Endometrium (tissue), 2 donors: Measurements from ENCODE around the gene VPS26B.
A peak's percentile ranks its signal among the peaks of the same experiment; 100 is the strongest.
"Not testable (repeated sequence)": the region's sequence is repeated elsewhere in the genome, so short reads cannot be mapped to it uniquely, and the experiment has no call there.

Experiments
- FAIRE-seq: peaks from 2 replicates; lab custom pipeline; 2012; peaks lifted over from hg19 to GRCh38; lab: Jason Lieb, UNC
- donor health status: control.
- donor health status: control.

The VPS26B gene

DNA sequence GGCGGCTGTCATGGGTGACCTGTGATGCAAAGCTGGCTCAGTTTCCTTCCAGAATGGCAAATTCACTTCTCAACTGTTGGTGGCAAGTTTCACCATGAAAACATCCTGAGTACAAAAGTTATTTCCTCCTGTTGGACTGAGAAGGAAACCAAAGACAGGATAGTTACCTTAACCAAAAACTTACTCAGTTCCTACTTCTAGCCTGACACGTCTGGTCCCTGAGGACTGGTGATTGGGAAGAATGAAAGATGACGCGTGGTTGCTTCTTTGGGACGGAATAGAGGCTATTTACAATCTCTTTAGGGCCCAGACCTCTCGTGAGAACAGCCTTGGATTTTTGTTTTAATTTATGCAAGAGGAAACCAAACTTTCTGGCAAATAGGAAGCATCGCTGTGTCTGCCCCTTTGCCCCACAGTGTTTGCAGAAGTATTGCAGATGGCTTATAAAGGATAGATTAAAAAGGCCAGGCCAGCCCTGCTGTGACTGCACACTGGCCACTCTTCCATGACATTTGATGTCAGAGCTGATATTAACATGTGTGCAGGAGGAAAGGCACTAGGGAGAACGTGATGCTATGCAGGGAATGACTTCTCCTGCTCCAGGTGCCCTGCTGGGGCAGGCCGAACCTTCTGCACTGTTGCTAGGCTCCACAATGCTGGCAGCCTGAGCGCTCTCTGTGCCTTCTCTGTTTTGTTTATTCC, 7.6 kb downstream of the VPS26B start:
- FAIRE-seq = no peak

DNA sequence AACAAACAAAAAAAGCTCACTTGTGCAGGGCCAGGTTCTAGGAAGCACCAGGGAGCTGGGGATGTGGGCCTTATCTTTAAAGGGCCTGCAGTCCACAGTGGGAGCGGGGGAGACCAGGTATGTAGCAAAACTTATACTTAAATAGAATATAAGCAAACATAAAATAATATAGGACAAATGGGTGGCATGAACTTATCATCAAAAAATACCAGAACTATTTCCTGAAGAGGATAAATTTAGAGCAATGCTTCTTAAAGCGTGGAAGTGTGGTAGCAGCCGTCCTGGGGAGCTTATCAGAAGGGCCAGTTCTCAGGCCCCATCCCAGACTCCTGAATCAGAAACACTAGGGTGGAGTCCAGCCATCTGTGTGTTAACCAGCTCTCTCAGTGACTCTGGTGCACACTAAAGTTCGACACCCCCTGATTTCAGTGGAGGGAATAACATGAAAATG, 9.3 kb downstream of the VPS26B start:
- no peak for FAIRE-seq

DNA sequence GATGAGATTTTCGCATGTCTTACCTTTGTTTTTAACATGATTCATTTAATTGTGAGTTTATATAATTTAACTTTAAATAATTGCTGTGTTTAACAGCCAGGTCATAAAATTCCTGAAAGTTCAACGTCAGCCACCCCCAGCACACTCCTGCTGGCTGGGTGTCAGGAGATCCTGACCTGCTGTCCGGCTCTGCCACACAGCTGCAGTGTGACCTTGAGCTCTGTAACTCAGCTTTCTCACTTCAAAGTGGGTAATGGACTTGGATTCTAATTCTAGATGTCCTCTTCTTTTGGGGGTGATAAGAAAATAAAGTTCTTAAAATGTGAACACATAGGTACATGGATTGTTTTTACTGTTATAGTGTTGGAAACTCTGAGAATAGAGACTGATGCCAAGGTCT, 10.9 kb downstream of the VPS26B start:
- FAIRE-seq = no peak

DNA sequence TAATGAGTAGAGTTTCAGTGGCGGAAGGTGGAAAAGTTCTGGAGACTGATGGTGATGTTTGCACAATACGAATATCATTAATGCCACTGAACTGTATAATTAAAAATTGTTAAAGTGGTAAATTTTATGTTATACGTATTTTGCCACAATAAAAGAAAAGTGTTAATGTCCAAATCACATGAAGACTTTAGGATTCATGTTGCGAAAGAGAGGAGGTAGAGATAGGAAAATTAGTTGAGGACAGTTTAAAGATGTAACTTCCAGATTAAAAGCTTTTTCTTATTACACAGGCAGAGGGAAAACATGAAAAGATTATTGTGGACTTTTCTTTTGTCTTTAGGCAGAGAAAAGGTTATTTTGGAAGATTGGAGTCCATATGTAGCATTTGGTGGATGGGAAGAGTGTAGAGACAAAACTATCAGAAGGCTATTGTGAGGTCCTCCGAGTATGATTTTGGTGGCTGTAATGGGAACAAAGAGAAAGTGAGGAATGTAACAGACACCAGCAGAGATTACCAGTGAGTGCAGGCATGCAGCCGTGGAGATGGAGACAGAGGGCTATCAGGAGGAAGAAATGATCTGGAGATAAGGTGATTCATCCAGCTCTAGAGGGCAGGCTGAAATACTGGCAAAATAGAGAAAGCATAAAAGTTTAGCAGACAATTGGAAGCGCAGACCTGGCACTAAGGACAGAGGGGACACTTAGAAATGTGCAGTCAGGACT, 12.5 kb downstream of the VPS26B start:
- FAIRE-seq = no peak

DNA sequence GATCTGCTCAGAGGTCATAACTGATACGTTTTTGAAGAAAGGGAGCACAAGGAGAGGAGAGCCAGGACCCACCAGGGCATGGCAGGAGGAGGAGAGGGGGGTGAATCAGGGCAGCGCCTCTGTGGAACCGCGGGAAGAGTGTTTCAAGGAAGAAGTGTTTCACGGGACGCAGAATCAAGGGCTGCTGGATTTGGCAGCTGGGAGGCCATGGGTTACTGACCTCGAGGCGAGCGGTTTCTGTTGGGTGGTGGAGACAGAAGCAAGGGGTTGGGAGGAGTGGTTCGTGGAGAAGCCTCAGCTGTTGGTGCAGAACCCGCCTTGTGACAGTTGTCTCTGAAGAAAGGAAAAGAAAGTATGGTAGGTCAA, 13.1 kb downstream of the VPS26B start:
- FAIRE-seq = no peak

DNA sequence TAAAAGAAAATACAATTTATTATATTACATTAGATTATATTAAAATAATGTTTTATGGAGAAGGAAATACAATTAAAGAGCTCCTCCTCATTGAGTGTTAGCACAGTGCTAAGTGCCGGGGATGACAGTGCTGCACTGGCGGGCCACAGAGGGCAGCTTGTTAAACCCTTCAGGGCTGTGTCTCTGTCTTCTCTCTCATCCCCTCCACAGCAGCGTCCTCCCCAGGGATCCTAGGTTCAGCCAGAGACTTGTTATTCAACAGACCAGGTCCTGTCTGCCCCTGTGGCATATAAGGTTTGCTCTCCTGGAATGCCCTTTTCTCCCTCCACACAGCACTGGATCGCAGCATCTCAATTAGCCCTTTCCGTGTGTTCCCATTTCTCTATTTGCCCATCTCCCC, 14.5 kb downstream of the VPS26B start:
- FAIRE-seq = no peak

DNA sequence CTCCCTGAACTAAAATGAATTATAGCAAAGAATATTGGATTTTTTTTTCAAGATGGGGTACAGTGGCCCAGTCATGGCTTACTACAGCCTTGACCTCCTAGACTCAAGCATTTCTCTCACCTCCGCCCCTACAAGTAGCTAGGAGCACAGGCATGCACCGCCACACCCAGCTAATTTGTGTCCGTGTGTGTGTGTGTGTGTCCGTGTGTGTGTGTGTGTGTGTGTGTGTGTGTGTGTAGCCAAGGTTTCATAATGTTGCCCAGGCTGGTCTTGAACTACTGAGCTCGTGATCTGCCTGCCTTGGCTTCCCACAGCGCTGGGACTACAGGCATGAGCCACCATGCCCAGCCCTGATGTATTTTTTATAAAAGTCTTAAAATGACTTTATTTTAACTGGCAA, 16.1 kb downstream of the VPS26B start:
- no peak for FAIRE-seq

DNA sequence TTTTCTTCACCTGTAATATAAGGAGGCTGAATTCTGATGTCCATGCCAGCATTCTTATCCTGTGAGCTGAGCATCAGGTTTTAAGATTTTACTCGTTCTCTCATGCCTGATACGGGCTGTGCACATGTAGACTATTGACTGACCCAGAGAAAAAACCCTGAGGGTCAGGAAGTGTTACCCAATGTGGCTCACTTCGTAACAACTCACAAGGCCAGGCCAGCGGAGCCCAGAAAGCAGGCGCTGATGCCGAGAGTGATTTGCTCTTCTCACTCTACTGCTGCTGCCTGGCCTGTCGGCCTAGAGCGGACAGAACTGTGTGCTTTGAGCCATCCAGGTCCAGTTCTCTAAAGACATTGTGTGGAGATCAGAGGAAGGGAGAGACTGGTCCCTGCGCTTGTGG, 17.9 kb downstream of the VPS26B start:
- no peak for FAIRE-seq

DNA sequence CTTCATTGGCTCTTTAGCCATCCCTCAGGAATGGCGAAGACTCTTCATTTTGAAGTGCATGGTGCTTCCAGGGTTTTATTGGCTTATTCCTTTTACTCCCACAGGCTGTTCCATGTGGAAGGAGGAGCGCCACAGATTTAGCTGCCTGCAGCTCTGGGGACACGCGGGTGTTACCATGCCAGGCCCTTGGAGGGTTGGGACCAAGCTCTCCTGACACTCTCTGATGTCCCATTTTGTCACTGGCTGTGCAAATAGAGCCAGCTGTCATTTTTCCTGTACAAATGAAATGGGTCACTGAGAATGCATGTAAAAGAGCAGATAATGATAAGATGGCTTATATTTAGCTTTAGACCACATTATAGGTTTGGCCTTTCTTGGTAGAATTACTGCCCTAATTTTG, 19.4 kb downstream of the VPS26B start:
- no peak for FAIRE-seq

DNA sequence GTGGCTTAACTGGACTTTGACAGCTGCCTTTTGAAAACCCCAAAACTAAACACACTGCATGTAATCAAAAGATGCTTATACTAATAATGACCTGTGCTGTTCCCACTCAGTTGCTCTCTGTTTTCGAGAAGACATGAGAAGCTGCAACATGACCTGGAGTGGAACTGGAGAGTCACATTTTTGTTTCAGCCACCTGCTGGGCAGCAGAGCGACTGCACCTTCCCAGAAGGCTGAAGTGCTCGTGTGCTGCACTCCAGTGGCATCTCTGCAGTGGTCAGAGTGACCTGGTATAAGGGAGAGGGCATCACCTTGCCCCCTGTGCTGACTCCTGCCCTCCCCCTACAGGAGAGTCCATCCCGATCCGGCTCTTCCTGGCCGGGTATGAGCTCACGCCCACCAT, 20.1 kb downstream of the VPS26B start:
- FAIRE-seq = no peak

DNA sequence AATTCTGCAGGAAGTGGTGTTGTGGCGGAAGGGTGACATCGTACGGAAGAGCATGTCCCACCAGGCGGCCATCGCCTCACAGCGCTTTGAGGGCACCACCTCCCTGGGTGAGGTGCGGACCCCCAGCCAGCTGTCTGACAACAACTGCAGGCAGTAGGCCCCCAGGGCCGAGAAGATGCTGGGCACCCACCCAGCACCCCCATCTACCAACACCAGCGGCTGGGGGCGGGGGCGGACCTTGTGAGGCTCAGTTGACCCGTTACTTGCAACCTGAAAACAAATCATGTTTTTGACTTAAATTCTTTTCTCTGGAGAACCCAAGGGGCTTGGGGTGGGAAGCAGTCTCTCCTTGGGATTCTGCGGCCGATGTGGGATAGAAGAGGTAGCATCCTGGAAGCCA, 21.0 kb downstream of the VPS26B start:
- no peak for FAIRE-seq

DNA sequence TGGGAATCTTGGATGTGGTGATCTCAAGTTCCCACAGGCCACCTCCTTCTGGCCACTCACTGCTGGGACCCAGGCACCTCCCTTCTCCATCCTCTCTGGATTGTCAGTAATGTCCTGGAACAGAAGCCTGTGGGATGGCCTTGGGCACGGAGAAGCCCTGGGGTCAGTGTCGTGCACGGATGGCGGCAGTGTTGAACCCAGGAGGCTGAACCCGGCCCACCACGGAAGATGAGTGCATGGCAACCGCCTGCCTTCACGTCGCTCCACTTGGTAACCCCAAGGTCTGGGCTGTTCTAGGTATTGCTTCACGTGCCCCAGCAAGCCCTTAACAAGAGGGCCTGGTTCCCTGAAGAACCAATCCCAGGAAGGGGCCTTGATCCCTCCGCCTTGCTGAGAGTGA, 21.6 kb downstream of the VPS26B start:
- FAIRE-seq = no peak

DNA sequence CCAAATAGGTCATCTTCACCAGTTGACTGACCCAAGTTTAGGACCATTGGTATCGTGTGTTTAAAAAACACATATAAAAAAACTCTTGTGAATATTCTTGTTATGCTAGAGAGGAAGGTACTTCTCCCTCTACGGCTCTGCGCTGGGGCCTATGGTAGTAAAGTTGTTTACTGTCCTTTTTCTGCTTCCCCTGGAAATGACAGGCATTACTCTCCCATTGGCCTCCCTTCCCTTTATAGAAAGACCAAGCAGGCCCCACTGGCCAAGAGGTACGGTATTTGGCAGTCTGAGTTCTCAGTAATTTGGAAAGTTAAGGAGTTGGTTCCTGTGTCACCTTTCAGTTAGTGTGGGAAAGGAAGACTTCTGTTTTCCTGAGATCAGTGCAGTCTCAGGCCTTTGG, 22.2 kb downstream of the VPS26B start:
- FAIRE-seq = no peak

DNA sequence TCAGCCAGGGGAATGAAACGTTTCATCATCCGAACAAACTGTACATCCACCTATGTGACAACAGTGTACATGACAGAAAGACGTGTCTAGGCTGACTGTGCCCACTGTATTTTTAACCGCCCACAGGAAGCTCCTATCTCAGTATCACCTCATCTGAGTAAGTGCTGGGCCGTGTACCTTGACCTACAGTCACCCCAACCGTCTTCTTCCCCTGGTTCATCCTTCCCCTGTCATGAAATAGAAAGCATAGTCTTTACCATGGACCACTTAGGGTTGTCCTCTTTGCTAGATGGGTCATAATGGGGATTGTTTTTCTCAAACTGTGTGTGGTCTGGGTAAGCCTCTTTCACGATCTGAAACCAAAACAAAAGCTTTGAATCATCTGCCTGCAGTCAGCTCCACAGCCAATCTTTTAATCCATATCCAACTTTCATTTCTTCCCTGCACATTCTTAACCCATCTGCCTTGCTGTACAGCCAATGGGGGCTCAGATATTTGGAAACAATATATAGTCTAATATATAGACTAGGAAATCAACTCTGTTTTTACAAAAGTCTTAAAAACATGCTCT, 24.5 kb downstream of the VPS26B start:
- no peak for FAIRE-seq

DNA sequence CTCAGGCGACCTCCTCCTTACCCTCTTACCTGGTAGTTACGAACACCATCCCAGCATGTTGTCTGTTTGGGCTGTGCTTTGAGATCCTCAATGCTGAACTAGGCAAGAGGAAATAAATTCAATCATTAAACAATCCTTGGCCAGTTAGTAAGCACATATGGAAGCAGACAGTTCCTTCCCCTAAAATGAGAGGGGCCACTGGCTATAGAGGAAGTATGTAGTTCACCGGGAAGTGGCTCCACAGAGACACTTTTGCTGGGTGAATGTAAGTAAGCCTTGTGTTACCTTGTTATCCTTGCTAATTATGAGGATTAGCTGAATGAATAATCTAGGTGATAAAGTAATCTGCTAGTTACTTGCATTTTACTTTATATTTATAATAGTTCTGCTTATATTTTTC, 25.8 kb downstream of the VPS26B start:
- no peak for FAIRE-seq

DNA sequence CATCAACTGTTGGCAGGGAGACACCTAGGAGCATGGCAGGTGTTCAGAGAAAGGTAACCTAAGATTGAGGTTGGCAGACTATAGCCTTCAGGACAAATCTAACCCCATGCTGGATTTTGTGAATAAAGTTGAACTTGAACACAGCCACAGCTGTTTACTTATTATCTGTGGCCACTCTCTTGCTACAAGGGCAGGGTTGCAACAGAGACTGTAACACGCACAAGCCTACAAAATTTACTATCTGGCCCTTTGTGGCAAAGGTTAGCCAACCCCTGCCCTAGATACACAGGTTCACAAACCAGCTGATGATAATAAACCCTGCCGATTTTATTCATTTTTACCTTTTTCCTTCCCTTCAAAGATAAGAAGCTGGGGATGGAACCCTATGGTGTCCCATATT, 26.2 kb downstream of the VPS26B start:
- no peak for FAIRE-seq

DNA sequence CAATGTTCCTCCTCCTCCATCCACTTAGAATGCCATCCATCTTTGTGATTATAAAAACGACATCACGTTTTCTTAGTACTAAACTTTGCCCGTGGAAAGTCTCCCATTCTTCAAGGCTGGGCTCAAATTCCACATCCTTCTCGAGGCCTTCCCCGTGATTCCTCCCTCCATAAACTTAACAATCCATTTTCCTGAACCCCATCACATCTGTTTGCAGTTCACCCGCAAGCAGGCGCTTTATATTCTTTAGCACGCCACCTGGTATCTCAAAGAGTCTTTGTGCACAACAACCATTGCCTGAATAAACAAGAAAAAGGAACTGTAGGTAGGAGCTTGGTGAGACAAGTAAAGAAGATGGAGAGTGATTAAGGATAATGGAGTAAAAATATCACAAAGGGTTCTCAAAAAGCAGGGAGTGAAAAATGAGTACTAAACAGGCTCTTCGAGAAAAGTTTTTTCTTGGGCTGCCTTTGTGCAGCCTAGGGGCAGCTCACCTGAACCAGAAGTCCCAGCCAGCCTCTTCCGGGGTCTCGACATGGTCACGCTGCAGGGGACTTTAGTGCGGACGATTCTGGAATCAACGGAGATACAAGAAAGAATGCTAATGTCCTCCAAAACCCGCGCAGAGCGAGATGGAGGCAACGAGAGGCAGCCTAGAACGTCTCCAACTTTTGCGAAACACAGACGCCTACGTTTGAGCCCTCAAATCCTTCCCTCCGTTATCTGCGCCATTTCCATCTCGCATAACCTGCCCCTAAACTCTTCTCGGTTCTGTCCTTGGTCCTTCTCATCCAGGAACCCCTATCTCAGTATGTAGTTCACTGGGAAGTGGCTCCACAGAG, 28.1 kb downstream of the VPS26B start:
- FAIRE-seq = no peak

DNA sequence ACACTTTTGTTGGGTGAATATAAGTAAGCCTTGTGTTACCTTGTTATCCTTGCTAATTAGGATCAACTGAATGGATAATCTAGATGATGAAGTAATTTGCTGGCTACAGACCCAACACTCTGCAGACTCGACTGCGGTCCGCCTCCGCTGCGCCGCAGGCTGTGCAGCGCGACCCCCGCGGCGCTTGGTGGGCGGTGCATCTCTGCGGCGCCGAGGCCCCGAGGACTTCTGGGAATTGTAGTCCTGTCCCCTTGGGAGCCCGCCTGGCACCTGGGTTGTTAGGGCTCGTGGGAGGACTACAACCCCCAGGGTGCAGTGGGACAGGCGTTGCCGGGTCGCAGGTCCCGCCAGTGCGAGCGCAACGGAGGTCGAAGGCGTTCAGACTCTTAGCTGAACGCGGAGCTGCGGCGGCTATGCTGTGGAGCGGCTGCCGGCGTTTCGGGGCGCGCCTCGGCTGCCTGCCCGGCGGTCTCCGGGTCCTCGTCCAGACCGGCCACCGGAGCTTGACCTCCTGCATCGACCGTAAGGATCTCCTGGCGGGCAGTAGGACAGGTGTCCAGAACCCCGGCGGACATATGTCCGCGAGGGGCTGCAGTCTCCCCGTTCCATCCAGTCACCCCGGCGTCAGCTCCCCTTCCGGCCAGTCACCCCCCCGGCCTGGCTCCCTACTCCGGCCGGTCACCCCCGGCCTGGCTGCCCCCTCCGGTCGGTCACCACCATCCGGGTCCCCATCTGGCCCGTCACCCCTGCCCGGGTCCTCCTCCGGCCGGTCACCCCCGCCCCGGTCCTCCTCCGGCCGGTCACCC, 28.9 kb downstream of the VPS26B start, which contains the start of the genes ACAD8 and THYN1:
ACAD8 (plus strand) TSS at position 381 of the 806 bp plus-strand sequence; CDS start at position 414, 33 bp downstream.
THYN1 (minus strand) TSS at position 165 of the 806 bp plus-strand sequence. CDS start 470 bp downstream, outside the sequence.
- FAIRE-seq = peak; percentile 93

DNA sequence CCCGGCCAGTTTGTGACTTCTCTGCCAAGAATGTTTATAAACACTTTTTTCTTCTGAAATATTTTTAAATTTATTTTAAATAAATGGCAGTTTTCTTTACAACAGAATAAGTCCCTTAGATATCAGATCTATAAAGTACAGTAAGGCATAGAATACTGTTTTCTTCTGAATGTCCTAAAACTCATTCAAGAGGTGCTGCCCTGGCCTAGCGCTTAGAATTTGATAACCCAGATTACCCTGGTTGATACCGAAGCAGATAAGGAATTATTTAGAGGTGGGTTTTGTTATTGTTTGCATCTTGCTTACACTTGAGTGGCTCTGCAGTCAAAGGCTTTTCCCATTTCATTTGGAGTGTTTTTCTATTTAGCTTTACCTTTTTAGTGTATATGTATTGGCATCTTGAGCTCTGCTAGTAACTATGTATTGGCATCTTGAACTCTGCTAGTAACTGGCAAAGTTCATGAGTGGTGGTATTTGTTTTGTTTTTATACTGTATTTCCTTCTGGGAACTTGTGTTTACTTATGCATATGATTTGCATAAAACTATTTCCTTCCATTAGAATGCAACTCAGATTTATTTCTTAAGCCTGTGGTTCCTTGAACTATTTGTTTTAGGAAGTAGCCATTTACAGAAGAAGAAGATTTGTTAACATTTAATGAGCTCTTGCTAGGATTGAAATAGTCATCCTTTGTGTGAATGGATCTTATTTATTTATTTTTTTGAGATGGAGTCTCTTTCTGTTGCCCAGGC, 30.1 kb downstream of the VPS26B start:
- no peak for FAIRE-seq

DNA sequence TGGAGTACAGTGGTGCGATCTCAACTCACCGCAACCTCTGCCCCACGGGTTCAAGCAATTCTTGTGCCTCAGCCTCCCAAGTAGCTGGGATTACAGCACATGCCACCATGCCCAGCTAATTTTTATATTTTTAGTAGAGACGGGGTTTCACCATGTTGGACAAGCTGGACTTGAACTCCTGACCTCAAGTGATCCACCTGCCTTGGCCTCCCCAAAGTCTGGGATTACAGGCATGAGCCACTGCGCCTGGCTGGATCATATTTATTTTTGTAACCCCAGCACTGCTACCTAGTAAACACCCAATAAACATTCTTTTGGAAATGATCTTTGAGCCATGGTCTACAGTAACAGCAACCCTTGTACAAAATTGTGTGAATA, 30.7 kb downstream of the VPS26B start:
- not testable (repeated sequence) for FAIRE-seq

DNA sequence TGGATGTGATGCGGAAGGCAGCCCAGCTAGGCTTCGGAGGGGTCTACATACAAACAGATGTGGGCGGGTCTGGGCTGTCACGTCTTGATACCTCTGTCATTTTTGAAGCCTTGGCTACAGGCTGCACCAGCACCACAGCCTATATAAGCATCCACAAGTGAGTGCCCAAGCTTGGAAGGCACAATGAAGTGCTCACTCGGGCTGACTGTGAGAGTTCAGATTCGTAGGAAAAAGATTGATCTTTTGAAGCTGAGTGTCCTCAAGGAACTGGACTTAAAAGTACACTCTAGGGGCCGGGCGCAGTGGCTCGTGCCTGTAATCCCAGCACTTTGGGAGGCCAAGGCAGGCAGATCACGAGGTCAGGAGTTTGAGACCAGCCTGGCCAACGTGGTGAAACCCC, 32.6 kb downstream of the VPS26B start:
- no peak for FAIRE-seq
